SHP77 (cell line): ENCODE results near the gene ARF1.
"Not testable (repeated sequence)": the region's sequence is repeated elsewhere in the genome, so short reads cannot be mapped to it uniquely, and the experiment has no call there.

ENCODE experiments used
- DNase-seq, 2 experiments: peaks; one replicate each; lab custom pipeline; 2025; lab: John Stamatoyannopoulos, UW

The ARF1 gene

GRCh38 chr1:228102791-228103620 lies 20.5 kb downstream of the ARF1 start, which contains the start of gene C1orf35:
Gene C1orf35 (minus strand): TSS chr1:228103325. CDS start chr1:228103227, 98 bp downstream.
- peak; percentile 85 to 94 for DNase-seq

DNA sequence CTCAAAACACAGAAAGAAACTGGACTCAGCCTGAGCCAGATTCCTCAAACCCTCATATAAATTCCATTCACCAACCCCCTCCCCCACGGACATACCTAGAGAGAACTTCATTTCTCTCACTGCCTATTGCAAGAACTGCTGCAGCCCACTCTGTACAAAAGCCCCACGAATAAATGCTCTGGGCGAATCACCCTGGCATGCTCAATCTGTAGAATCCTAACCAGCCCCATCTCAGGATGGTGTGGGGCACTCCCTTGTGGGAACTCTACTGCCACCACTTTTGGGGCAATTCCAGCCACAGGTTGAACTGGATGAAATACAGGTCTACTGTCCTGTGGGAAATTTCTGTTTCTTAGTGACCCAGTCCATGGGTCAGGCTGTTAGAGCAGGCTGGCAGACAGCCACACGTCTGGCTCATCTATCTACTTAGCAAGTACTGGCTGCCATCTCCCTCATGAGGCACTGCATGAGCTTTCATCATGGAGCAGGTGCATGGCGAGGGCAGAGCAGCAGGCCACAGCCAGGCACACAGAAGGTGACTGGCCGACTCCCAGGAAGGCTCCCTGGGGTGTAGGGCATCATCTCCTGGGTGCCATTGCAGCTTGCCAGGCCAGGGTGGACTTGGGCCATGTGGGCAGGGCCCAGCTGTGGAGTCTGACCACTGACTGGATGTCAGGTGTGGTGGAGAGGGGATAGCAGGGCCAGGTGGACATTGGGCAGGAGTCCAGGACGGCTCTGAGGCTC lies 22.2 kb downstream of the ARF1 start:
- DNase-seq = no peak

DNA sequence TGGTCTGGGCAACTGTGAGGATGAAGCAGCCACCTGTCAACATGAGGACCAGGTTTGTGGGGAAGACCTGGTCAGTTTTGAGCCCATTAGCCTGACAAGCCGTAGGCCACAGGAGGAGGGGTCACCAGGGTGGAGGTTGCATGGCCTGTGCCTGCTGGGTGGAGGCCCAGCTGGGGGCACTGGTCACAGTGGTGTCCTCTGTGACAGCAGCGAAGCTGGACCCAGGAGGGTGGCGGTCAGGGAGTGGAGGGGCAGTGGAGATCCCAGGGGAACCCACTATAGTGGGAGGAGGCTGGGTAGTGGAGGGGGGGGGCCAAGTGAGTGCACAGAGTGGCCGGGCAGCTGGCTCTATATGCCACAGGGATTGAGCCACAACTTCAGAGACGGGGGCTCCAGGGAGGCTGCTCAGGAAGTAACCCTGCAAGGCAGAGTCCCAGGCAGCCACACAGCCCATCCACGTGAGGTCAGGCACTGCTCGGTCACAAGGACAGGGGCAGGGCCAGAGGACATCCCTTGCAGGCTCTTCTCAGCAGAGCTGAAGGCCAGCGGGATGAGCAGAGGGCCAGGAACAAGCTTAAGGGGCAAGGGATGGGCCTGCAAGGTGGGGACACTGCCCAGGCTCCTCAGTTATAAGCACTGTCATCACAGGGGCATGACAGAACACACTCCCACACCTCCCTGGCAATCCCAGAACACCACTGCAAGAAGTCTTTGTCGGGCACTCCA lies 22.9 kb downstream of the ARF1 start:
- no peak for DNase-seq

- no peak for DNase-seq
Observed at GRCh38 chr1:228105996-228106799, 23.7 kb downstream of the ARF1 start.

- no peak for DNase-seq
Observed at GRCh38 chr1:228106800-228107054, 24.2 kb downstream of the ARF1 start.

DNA sequence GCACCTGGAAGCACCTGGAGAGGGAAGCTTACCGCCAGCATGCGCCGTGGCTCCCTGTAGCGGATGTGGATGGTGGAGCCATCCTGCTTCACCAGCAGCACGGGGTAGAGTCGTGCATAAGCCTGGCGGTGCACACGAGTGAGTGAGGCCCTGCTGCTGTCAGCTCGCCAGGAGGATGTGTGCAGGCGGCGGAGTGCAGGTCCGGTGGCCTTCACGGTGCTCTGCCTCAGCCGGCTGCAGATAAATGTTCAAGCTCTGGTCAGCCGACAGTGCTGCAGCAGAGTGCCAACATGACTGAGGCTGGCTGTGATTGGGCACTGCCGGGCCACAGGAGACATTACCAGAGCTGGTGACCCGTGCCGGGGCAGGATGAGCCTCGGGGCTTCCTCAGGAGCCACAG lies 25.1 kb downstream of the ARF1 start:
- DNase-seq = no peak

GRCh38 chr1:228108055-228108690 lies 25.7 kb downstream of the ARF1 start:
- DNase-seq = no peak

DNA sequence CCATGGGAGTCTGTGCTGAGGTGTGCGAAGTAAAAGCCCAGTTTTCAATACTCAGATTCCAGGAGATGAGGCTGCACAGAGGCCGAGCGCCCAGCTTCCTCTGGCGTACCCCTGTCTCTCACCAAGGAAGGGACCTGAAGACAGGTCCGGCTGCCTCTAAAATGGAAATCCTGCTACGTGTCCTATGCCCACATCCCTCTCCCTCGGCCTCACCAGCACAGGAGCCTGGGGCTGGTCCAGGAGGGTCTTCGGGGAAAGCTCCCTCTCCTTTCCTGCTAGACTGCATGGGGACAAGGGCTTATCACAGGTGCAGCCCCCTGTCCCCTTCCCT lies 26.2 kb downstream of the ARF1 start:
- no peak for DNase-seq

GRCh38 chr1:228109073-228109961 lies 26.8 kb downstream of the ARF1 start, which contains the start of gene MRPL55:
Gene MRPL55 (minus strand): TSS chr1:228109299. CDS start chr1:228108260, 1,039 bp downstream.
- peak; percentile 87 to 88 for DNase-seq

- peak in 1 of 2 experiments; percentile 41 for DNase-seq
Observed at GRCh38 chr1:228109962-228110488, 27.5 kb downstream of the ARF1 start.

DNA sequence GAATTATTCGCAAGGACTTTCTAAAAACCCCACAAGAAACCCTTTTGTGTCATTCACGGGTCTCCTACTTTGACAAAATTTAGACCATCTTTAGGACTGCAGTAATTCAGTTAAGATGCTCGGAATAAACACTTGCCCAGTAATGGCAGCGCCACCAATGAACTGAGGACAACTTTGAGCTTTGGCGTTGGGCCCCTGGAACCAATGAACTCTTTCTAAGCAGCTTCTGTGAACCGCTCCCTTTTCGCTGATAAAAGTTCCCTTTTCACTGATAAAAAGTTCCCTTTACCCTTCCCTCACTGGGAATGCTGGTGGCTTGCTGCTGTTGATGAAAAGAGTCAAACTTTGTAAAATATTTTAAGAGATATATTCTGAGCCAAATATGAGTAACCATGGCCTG lies 28.0 kb downstream of the ARF1 start:
- no peak for DNase-seq

DNA sequence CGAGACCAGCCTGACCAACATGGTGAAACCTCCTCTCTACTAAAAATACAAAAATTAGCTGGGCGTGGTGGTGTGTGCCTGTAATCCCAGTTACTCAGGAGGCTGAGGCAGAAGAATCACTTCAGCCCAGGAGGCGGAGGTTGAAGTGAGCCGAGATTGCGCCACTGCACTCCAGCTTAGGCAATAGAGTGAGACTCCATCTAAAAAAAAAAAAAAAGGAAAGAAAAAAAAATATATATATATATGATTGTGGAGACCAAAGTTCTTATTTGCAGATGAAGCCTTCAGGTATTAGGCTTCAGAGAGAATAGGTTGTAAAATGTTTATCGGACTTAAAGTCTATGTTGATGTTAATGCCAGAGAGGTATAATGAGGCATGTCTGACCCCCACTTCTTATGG lies 28.8 kb downstream of the ARF1 start:
- not testable (repeated sequence) for DNase-seq

DNA sequence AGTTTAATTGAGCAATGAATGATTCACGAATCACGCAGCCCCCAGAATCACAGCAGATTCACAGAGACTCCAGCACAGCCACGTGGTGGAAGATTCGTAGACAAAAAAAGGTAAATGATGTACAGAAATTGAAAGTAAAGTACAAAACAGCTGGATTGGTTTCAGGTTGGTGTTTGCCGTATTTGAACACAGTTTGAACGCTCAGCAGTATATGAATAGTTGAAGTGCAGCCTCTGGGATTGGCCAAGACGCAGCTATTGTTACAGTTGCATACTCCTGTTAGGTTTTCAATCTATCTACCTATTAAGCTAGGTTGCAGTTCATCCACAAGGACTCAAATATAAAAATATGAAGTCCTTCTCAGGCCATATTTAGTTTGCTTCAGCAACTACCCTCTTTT lies 29.7 kb downstream of the ARF1 start:
- no peak for DNase-seq

- DNase-seq = no peak
Observed at GRCh38 chr1:228112617-228113016, 30.1 kb downstream of the ARF1 start.

- no peak for DNase-seq
Observed at GRCh38 chr1:228114827-228115226, 32.3 kb downstream of the ARF1 start.

DNA sequence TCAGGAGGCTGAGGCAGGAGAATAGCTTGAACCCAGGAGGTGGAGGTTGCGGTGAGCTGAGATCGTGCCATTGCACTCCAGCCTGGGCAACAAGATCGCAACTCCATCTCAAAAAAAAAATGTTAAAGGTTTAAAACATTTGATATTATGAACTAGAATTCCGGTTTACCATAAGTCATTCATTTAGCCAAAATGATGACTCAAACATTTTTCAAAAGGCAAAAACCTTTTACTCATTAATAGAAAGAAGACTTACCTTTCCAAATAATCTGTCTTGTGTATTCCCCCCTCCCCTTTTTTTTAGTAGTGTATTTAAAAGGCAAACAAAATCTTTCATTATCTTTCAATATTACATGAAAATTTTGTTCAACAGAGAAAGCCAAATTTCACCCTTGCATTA lies 34.8 kb downstream of the ARF1 start:
- DNase-seq = no peak

- DNase-seq = no peak
Observed at GRCh38 chr1:228118040-228118439, 35.5 kb downstream of the ARF1 start.

- no peak for DNase-seq
Observed at GRCh38 chr1:228120351-228120750, 37.8 kb downstream of the ARF1 start.

DNA sequence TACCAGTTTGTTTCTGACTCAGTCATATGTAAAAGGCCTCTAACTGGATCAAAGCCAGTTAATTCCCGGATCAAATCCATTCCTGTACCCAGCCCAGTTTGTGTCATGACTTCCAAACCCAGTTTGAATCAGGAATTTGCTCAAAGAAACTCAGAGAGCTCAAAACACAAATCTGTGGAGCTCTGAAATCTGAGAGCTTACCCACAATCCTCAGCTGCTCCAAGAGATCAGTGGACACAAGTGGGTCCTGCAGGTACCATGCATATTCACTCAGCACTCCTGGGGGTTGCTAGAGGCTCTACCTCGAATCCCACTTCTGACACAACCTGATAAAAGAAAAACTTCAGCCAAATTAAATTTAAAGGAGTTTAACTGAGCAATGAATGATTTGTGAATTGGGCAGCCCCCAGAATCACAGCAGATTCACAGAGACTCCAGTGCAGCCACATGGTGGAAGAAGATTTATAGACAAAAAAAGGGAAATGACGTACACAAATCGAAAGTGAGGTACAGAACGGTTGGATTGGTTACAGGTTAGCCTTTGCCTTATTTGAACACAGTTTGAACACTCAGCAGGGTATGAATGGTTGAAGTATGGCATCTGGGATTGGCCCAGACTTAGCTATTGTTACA lies 38.5 kb downstream of the ARF1 start:
- no peak for DNase-seq
